Kidney (tissue), 14 donors: ENCODE measurements around the gene SMG7. TPM values are rescaled to one million over a fixed set of nuclear protein-coding genes. Genes with fewer than 3 reads are reported as not detected.

ENCODE experiments used
- DNase-seq, 5 donors: peaks; one replicate each; pipeline ENCODE4 v3.0.0-alpha.2; 2013 to 2020
- FAIRE-seq: peaks from 2 replicates; lab custom pipeline; 2012; peaks lifted over from hg19 to GRCh38; lab: Jason Lieb, UNC
- H3K27ac ChIP-seq, 2 donors: one replicate each; pipeline ENCODE4 v1.7.0; 2013; ENCODE audit warnings: low read depth in 2 of 2, low read length in 2 of 2, inconsistent platforms in 1 of 2
- H3K27me3 ChIP-seq: one replicate; pipeline ENCODE4 v1.7.1; 2013; ENCODE audit warnings: low read length, inconsistent platforms; ENCODE audit not compliant: control insufficient read depth, insufficient read depth
- H3K36me3 ChIP-seq, 3 donors: one replicate each; pipeline versions ENCODE4 v1.7.0 to v1.7.1; 2013; ENCODE audit warnings: low read length in 3 of 3, control low read depth in 1 of 3, inconsistent platforms in 1 of 3; ENCODE audit not compliant: insufficient read depth in 3 of 3, control insufficient read depth in 2 of 3
- H3K4me1 ChIP-seq, 3 donors: one replicate each; pipeline versions ENCODE4 v1.7.0 to v1.7.1; 2013; ENCODE audit warnings: low read length in 3 of 3, inconsistent platforms in 1 of 3, low read depth in 1 of 3; ENCODE audit not compliant: control insufficient read depth in 2 of 3, insufficient read depth in 2 of 3
- H3K4me3 ChIP-seq, 3 donors: one replicate each; pipeline versions ENCODE4 v1.7.0 to v1.8.1; 2013; ENCODE audit warnings: low read length in 3 of 3, control low read depth in 1 of 3, inconsistent platforms in 1 of 3
- H3K9ac ChIP-seq, 3 donors: one replicate each; pipeline versions ENCODE4 v1.7.0 to v1.7.1; 2013; ENCODE audit warnings: low read length in 3 of 3, control low read depth in 1 of 3, inconsistent platforms in 1 of 3
- H3K9me3 ChIP-seq, 3 donors: one replicate each; pipeline versions ENCODE4 v1.7.0 to v1.7.1; 2013; ENCODE audit warnings: low read length in 3 of 3, control low read depth in 1 of 3, inconsistent platforms in 1 of 3; ENCODE audit not compliant: control insufficient read depth in 2 of 3, insufficient read depth in 1 of 3
- CTCF ChIP-seq: IDR thresholded peaks from 3 replicates; pipeline ENCODE4 v1.5.1; 2012; ENCODE audit warnings: mild to moderate bottlenecking, moderate library complexity, borderline replicate concordance; ENCODE audit not compliant: insufficient read depth; ENCODE audit errors: extremely low read depth
- intact Hi-C: fragments of 100-400 bp; cut with DNase I; formaldehyde crosslinking; loops from one replicate; pipeline ENCODE4 v1.11.1; 2022
- polyA plus RNA-seq: library from polyadenylated mRNA; stranded (reverse); fragments of 350-450 nt; fragmentation: Illumina TruSeq; extraction: RNeasy Lipid Tissue Mini Kit (QIAGEN cat#74804); gene quantifications from one replicate; pipeline ENCODE4 v1.2.3, GENCODE V29; 2014; ENCODE audit warnings: low read depth, low replicate concordance; ENCODE audit not compliant: insufficient read depth
- total RNA-seq: library from RNA; stranded (reverse); fragmentation: NEBNext Ultra II Directional; extraction: Animal tissue kit (Norgen Biotek cat#: 25700); gene quantifications from one replicate; pipeline ENCODE4 v1.2.1, GENCODE V29; 2021
- donor health status: control.
- donor health status: control.
- donor health status: control.
- donor health status: control.
- donor health status: control.
- donor health status: DM: yes; HTN: yes; CAD: no.
- donor health status: Normal renal cell carcinoma (clear cell type).

The SMG7 gene
- total and polyA plus RNA-seq, 2 donors from 2014 or later: 15.4 to 56.3 TPM

GRCh38 chr1:183484254-183484653 lies 12.0 kb downstream of the SMG7 start:
- Histone ChIP-seq H3K9ac (no peak overlapping the region), H3K9me3 (no peaks in the 10 kb centered on the region), H3K36me3 (no peaks in the 10 kb centered on the region), H3K27me3 (no peaks in the 10 kb centered on the region), H3K27ac (no peak overlapping the region), H3K4me3 (no peak overlapping the region), H3K4me1 (no peaks in the 10 kb centered on the region)
- DNase-seq: no peak
- no peak for FAIRE-seq
- TF ChIP-seq CTCF: peak; percentile 16
- intact Hi-C loops: no loop called here

GRCh38 chr1:183484851-183485250 lies 12.6 kb downstream of the SMG7 start:
- Histone ChIP-seq H3K36me3 (no peaks in the 10 kb centered on the region), H3K9me3 (no peaks in the 10 kb centered on the region), H3K4me1 (no peaks in the 10 kb centered on the region), H3K27ac (no peak overlapping the region), H3K4me3 (no peak overlapping the region), H3K27me3 (no peaks in the 10 kb centered on the region), H3K9ac (no peak overlapping the region)
- no peak for FAIRE-seq
- no peak for DNase-seq
- TF ChIP-seq CTCF: no peak
- intact Hi-C loops: no loop called here

GRCh38 chr1:183487674-183488442 lies 15.6 kb downstream of the SMG7 start:
- Histone ChIP-seq H3K27me3 (no peaks in the 10 kb centered on the region), H3K9ac (no peak overlapping the region), H3K36me3 (no peaks in the 10 kb centered on the region), H3K4me1 (no peaks in the 10 kb centered on the region), H3K27ac (no peak overlapping the region), H3K9me3 (no peaks in the 10 kb centered on the region), H3K4me3 (no peak overlapping the region)
- no peak for DNase-seq
- FAIRE-seq: no peak
- TF ChIP-seq CTCF: no peak
- intact Hi-C loops: no loop called here
